NCI-H82 (cell line): Measurements from ENCODE around the gene KIAA1217.
A peak's percentile ranks its signal among the peaks of the same experiment; 100 is the strongest.

Experiments
- DNase-seq: peaks from one replicate; lab custom pipeline; 2025; lab: John Stamatoyannopoulos, UW

The KIAA1217 gene, protein sequence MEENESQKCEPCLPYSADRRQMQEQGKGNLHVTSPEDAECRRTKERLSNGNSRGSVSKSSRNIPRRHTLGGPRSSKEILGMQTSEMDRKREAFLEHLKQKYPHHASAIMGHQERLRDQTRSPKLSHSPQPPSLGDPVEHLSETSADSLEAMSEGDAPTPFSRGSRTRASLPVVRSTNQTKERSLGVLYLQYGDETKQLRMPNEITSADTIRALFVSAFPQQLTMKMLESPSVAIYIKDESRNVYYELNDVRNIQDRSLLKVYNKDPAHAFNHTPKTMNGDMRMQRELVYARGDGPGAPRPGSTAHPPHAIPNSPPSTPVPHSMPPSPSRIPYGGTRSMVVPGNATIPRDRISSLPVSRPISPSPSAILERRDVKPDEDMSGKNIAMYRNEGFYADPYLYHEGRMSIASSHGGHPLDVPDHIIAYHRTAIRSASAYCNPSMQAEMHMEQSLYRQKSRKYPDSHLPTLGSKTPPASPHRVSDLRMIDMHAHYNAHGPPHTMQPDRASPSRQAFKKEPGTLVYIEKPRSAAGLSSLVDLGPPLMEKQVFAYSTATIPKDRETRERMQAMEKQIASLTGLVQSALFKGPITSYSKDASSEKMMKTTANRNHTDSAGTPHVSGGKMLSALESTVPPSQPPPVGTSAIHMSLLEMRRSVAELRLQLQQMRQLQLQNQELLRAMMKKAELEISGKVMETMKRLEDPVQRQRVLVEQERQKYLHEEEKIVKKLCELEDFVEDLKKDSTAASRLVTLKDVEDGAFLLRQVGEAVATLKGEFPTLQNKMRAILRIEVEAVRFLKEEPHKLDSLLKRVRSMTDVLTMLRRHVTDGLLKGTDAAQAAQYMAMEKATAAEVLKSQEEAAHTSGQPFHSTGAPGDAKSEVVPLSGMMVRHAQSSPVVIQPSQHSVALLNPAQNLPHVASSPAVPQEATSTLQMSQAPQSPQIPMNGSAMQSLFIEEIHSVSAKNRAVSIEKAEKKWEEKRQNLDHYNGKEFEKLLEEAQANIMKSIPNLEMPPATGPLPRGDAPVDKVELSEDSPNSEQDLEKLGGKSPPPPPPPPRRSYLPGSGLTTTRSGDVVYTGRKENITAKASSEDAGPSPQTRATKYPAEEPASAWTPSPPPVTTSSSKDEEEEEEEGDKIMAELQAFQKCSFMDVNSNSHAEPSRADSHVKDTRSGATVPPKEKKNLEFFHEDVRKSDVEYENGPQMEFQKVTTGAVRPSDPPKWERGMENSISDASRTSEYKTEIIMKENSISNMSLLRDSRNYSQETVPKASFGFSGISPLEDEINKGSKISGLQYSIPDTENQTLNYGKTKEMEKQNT (N-terminal part only)

DNA sequence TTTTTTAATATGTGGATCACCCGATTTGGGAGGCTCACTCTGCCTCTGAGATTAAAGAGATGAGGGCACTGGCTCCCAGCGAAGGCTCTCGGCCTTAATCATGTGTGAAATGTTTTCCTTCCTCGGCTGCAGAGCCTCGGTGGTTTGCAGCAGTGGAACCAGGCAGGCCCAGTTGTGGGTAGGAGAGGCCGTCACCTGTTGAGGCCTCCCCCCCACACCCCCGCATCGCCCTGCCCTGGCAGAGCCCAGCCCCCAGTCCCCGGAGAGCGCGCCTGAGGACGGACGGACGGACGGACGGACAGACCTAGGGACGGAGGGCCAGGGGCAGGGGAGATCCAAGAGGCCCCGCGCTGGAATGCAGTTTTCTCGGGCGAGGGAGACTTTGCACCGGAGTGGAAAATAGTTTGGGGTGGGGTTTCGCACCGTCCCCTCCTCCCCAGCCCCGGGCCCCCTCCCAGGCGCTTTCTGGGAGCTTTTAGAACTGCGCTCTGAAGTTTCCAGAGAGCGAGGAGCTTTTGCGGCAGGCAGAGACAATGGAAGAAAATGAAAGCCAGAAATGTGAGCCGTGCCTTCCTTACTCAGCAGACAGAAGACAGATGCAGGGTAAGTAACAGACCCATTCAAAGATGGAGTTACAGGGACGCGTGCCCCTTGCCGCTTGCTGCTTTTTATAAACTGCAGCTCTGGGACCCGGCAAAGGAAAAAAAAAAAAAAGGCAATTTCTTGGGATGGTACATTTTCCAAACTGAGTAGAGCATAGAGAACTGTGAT, at the start of gene KIAA1217:
TSS of gene KIAA1217 (plus strand) at position 478 of the 771 bp plus-strand sequence. CDS start at position 534, 56 bp downstream.
- peak; percentile 24 for DNase-seq

DNA sequence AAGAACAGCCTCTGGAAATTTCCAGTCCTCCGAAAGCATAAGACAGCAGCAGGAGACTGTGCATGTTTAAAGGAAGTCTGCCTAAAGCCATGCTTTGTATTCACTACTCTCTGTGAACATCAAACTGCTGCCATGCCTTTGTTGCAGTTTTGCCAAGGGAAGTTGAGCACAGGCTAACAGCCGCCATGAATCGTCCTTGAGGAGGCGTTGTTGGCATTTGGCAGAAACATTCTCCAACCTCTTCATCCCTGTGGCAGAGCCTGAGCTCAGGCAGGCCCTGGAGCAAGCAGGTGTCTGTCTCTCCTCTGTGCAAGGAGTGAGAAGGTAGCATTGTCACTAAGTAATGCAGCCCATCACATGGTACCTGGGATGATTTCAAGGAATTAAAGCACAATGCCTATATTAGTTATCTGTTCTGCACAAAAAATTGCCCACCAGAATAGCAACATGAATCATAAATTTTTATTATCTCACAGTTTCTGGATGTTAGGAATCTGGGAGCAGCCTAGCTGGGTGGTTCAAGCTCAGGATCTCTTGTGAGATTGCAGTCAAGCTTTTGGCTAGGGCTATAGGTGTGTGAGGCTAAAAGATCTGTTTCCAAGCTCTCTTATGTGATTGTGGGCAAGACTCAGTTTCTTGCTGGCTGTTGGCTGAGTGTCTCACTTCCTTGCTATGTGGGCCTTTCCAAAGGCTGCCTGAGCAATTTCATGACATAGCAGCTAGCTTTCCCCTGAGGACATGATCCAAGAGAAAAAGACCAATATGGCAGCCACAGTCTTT, 46.5 kb upstream of the KIAA1217 start:
- no peak for DNase-seq

DNA sequence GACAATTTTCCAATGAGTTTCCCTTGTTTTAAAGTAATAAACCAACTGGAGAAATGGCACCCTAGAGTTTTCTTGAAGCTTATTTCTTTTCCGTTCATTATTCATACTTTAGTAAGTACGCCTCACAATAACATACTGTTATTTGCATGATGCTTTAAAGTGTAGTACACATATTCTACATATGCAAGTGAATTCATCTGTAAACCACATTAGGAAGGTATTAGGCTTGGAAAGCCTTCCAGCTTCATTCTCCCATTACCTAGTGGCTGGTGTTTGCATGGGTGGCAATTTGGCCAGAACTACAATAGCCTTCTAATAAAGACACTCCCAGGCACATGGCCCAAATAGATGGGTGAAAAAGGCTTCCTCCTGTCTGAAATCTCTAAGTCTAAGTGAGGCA, 45.5 kb upstream of the KIAA1217 start:
- DNase-seq: no peak

DNA sequence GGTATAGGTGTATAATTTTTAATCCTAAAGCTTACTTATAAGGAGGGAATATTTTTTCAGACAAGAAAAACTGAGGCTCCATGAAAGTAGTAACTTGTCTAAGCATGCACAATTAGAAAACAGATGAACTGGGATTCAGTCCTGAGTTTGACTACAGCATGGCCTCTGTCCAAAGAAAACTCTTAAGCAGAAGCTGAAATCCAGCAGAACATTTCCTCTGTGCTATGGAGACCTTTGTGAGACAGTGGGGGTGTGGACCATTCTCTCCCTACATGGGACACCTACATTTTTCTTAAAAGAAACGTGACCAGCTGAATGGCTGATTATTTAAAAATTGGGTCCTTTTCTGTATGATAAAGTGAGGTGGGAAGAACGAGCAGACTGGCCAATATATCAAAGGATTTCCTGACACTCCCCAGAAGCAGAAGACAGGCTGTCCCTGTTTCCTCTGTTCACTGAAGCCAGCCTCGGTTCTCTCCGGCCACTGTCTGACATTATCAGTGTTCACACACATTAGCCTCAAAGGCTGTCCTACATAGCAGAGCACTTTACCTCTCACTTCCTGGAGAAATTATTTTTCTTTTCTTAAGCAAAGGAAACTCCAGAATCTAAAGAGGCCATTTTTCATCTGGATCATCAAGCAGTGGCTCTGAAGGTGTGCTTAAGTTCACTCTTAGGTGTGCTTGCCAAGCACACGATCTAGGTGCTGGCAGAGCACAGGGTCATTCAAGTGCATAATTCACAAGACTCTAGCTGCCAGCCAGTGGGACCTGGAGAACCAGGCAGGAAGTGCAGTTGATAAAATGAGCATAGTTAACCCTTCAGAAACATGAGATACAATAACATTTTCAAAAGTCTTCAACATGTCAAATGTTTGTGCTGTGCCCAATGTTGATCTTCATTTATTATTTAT, 40.4 kb upstream of the KIAA1217 start:
- DNase-seq: no peak

DNA sequence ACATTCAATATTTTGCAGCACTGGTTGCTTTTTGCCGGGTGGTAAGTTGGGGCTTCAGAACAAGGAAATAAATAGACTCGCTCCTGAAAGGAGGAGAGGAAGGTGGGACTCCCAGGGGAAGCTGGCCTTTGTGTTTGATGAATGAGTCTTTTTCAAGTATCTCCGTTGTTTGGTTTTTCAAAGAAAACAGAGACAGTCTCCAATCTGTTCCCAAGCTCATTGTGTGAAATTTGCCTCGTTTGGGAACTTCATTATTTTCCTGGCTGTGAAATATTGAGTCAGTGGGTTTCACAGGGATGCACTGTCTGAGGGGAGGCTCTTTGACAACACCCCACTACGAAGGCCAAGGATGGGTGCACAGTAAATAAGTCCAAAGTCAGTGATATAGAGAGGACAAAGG, 38.7 kb upstream of the KIAA1217 start:
- DNase-seq: no peak

DNA sequence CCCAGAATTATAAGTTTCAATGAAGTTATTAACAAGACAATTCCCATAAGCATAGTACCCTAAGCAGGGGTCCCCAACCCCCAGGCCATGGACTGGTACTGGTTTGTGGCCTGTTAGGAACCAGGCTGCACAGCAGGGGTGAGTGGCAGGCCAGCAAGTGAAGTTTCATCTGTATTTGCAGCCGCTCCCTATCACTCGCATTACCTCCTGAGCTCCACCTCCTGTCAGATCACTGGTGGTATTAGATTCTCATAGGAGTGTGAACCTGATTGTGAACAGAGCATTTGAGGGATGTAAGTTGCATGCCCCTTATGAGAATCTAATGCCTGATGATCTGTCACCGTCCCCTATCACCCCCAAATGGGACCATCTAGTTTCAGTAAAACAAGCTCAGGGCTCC, 36.0 kb upstream of the KIAA1217 start:
- no peak for DNase-seq

GRCh38 chr10:24174014-24174413, 34.9 kb upstream of the KIAA1217 start:
- DNase-seq: no peak

- no peak for DNase-seq
These were observed 32.3 kb upstream of the KIAA1217 start for GRCh38 chr10:24176658-24177057.

GRCh38 chr10:24177636-24178035, 31.3 kb upstream of the KIAA1217 start:
- DNase-seq: no peak

DNA sequence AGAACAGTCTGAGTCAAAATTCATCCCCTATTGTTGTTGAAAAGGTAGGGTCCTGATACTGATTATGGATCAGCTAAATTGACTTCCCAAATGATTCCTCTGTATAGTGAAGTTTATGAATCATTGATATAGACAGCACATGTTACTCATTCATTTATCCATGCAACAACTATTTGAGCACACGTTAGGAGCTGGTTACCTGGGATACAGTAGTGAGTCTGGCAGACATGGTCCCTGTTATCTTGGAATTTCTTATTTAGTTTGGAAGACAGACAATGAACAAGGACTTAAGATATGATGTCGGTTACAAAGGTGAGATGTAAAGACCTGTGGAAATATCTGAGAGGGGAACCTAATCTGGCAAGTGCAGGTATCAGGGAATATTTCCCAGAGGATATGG, 28.0 kb upstream of the KIAA1217 start:
- DNase-seq: no peak

GRCh38 chr10:24184455-24184854, 24.5 kb upstream of the KIAA1217 start:
- no peak for DNase-seq

GRCh38 chr10:24193330-24193729, 15.6 kb upstream of the KIAA1217 start:
- no peak for DNase-seq

DNA sequence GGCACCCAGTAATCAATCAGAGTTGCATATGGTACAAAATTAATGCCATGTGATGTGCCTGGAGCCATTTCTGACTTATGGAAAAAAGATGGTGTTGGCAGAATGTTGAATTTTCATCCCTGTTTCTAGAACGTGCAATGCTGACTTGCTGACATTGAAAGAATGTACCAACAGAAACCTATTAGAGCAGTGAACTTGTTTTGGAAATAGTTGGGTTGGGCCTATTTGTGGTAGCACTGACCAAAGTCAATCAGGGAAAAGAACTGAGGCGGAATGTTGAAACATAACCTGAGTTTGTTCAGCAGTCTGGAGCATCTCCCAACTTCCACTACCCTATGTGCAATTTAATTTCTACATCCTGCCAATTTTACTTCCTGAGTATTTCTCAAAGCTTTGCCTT, 11.7 kb upstream of the KIAA1217 start:
- no peak for DNase-seq

- no peak for DNase-seq
These were observed 7.3 kb upstream of the KIAA1217 start for GRCh38 chr10:24201503-24202180.

- DNase-seq: no peak
These were observed 6.8 kb upstream of the KIAA1217 start for GRCh38 chr10:24202181-24202570.

- DNase-seq: no peak
These were observed 3.1 kb upstream of the KIAA1217 start for GRCh38 chr10:24205821-24206220.

- no peak for DNase-seq
These were observed 2.6 kb upstream of the KIAA1217 start for GRCh38 chr10:24206334-24206733.

GRCh38 chr10:24206926-24207325, 2.0 kb upstream of the KIAA1217 start:
- no peak for DNase-seq

DNA sequence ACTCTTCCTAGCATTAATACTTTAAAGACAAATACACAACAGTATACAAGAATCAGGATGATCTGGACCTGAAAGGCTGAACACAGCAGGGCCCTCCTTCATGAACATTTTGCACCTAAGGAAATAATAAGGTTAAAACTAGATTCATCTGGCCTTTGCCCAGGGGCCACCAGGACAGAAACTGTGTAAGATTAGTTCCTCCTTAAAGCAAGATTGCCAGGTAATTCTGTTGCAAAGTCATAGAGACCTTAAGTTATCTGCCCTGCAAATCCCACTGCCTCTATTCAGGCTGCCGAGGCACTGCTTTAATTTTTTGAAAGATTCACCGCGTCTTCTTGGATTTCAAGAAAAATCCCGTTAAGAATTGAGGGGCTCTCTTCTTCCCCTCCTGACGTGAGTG, 1.6 kb upstream of the KIAA1217 start:
- DNase-seq: no peak
